NCI-H187 (cell line): Measurements from ENCODE around the gene ACRBP.

Experiments used
- DNase-seq, 2 experiments: peaks; one replicate each; lab custom pipeline; 2025; lab: John Stamatoyannopoulos, UW

ACRBP gene

GRCh38 chr12:6646276-6647082 is 753 bp downstream of the ACRBP start:
- no peak for DNase-seq

GRCh38 chr12:6644903-6645302 is 2.3 kb downstream of the ACRBP start:
- no peak for DNase-seq

- no peak for DNase-seq
These were observed 3.0 kb downstream of the ACRBP start for GRCh38 chr12:6644257-6644596.

GRCh38 chr12:6643569-6644256 is 3.5 kb downstream of the ACRBP start:
- DNase-seq = no peak

- no peak for DNase-seq
These were observed 6.1 kb downstream of the ACRBP start for GRCh38 chr12:6641131-6641530.

GRCh38 chr12:6640497-6640896 is 6.7 kb downstream of the ACRBP start:
- no peak for DNase-seq

GRCh38 chr12:6639151-6639801 is 8.0 kb downstream of the ACRBP start:
- no peak for DNase-seq

- DNase-seq = no peak
These were observed 8.9 kb downstream of the ACRBP start for GRCh38 chr12:6638305-6638704.

GRCh38 chr12:6635856-6636531 is 11.2 kb downstream of the ACRBP start, which contains the start of gene LPAR5:
Gene LPAR5, minus strand, starts transcription at chr12:6635959. Its CDS starts 14,711 bp downstream, at chr12:6621248.
- no peak for DNase-seq

GRCh38 chr12:6635375-6635855 is 11.8 kb downstream of the ACRBP start:
- no peak for DNase-seq

- no peak for DNase-seq
These were observed 14.9 kb downstream of the ACRBP start for GRCh38 chr12:6632026-6632983.

GRCh38 chr12:6631549-6631961 is 15.7 kb downstream of the ACRBP start:
- no peak for DNase-seq

- no peak for DNase-seq
These were observed 16.5 kb downstream of the ACRBP start for GRCh38 chr12:6630736-6631135.

GRCh38 chr12:6627616-6628015 is 19.6 kb downstream of the ACRBP start:
- DNase-seq = no peak

- DNase-seq = no peak
These were observed 20.5 kb downstream of the ACRBP start for GRCh38 chr12:6626654-6627283.

- DNase-seq = no peak
These were observed 26.4 kb downstream of the ACRBP start for GRCh38 chr12:6620885-6621274.

- no peak for DNase-seq
These were observed 26.9 kb downstream of the ACRBP start for GRCh38 chr12:6620137-6620884.

GRCh38 chr12:6618483-6619225 is 28.6 kb downstream of the ACRBP start:
- no peak for DNase-seq

- DNase-seq = no peak
These were observed 31.4 kb downstream of the ACRBP start for GRCh38 chr12:6615802-6616201.
